HEK293T (cell line): ENCODE results near the gene UPF2.
"Not testable (repeated sequence)": the region's sequence is repeated elsewhere in the genome, so short reads cannot be mapped to it uniquely, and the experiment has no call there.

ENCODE experiments used
- CTCF ChIA-PET: fragments of 350-600 bp; formaldehyde crosslinking; extraction: SDS; loops from one replicate; lab custom pipeline; 2021; ENCODE audit warnings: antibody characterized with exemption, inconsistent platforms; lab: Yijun Ruan, JAX
- POLR2A ChIA-PET: fragments of 350-600 bp; formaldehyde crosslinking; extraction: SDS; loops from one replicate; lab custom pipeline; 2020; ENCODE audit warnings: antibody characterized with exemption, inconsistent platforms; lab: Yijun Ruan, JAX
- DNase-seq: peaks from one replicate; pipeline ENCODE4 v3.0.0; 2012; ENCODE audit warnings: mixed read lengths; ENCODE audit errors: extremely low spot score
- ARNT ChIP-seq: fragments of 450-650 bp; IDR thresholded peaks from 2 replicates; pipeline ENCODE4 v1.6.1; 2017; ENCODE audit warnings: mild to moderate bottlenecking
- BHLHE40 ChIP-seq: fragments of 450-650 bp; IDR thresholded peaks from 2 replicates; pipeline ENCODE4 v1.6.1; 2016; ENCODE audit warnings: mild to moderate bottlenecking, moderate library complexity, borderline replicate concordance
- CTBP1 ChIP-seq: fragments of 450-650 bp; IDR thresholded peaks from 2 replicates; pipeline ENCODE4 v1.6.1; 2016; ENCODE audit warnings: borderline replicate concordance
- ELF4 ChIP-seq: fragments of 450-650 bp; IDR thresholded peaks from 2 replicates; pipeline ENCODE4 v1.6.1; 2017; ENCODE audit warnings: antibody characterized with exemption
- FOXA1 ChIP-seq: fragments of 450-650 bp; IDR thresholded peaks from 2 replicates; pipeline ENCODE4 v1.6.1; 2016; ENCODE audit warnings: mild to moderate bottlenecking
- FOXK2 ChIP-seq: fragments of 450-650 bp; IDR thresholded peaks from 2 replicates; pipeline ENCODE4 v1.6.1; 2016; ENCODE audit warnings: mild to moderate bottlenecking
- FOXM1 ChIP-seq: fragments of 450-650 bp; IDR thresholded peaks from 2 replicates; pipeline ENCODE4 v1.6.1; 2017; ENCODE audit warnings: mild to moderate bottlenecking, borderline replicate concordance
- HDGF ChIP-seq: fragments of 450-650 bp; IDR thresholded peaks from 2 replicates; pipeline ENCODE4 v1.6.1; 2017; ENCODE audit warnings: antibody characterized with exemption, borderline replicate concordance
- L3MBTL2 ChIP-seq: fragments of 450-650 bp; conservative IDR thresholded peaks from 2 replicates; pipeline ENCODE4 v1.6.1; 2016; ENCODE audit warnings: mild to moderate bottlenecking
- LEF1 ChIP-seq: fragments of 450-650 bp; IDR thresholded peaks from 2 replicates; pipeline ENCODE4 v1.6.1; 2017; ENCODE audit warnings: mild to moderate bottlenecking, borderline replicate concordance
- NFRKB ChIP-seq: fragments of 450-650 bp; IDR thresholded peaks from 2 replicates; pipeline ENCODE4 v1.6.1; 2016; ENCODE audit warnings: mild to moderate bottlenecking, moderate library complexity
- SP1 ChIP-seq: fragments of 450-650 bp; IDR thresholded peaks from 2 replicates; pipeline ENCODE4 v1.6.1; 2017
- SUZ12 ChIP-seq: fragments of 450-650 bp; IDR thresholded peaks from 2 replicates; pipeline ENCODE4 v1.6.1; 2016; ENCODE audit warnings: mild to moderate bottlenecking
- TARDBP ChIP-seq: fragments of 450-650 bp; IDR thresholded peaks from 2 replicates; pipeline ENCODE4 v1.6.1; 2016
- ZNF384 ChIP-seq: fragments of 450-650 bp; IDR thresholded peaks from 2 replicates; pipeline ENCODE4 v1.6.1; 2016
- TF ChIP-seq, protein P1 (sequence below): fragments of 450-650 bp; IDR thresholded peaks from 2 replicates; pipeline ENCODE4 v1.6.1; 2016

Gene UPF2

DNA sequence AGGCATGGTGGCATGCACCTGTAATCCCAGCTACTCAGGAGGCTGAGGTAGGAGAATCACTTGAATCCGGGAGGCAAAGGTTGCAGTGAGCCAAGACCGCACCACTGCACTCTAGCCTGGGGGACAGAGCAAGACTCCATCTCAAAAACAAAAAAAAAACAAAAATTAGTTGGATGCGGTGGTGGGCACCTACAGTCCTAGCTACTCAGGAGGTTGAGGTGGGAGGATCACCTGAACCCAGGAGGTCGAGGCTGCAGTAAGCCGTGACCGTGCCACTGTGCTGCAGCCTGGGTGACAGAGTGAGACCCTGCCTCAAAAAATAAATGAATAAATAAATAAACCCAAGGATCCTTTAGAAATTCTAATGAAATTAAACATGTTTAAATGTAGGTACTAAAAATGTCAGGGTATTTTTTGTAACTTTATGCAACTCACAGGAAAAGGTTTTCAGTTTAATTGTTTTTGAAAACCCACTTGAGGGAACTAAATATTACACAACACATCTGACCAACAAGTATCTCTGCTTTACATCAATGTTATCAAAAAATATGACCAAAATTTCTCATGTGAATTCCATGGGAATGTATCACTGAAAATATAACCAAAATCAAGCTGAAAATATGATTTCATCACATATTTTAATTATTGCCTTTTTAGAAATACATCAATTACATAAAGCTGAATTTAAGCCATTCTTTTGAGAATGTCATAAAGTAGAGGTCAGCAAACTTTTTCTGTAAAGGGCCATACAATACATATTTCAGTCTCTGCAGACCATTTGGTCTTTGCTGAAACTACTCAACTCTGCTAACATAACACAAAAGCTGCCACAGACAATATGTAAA lies 23.9 kb downstream of the UPF2 start:
- ChIA-PET POLR2A (no interaction called here), CTCF (no interaction called here)
- DNase-seq, result no peak
- TF ChIP-seq ELF4, result no peak
- TF ChIP-seq L3MBTL2, result no peak
- no peak for TF ChIP-seq FOXM1
- no peak for TF ChIP-seq TARDBP
- TF ChIP-seq LEF1, result no peak
- TF ChIP-seq ARNT, result no peak
- no peak for TF ChIP-seq CTBP1
- TF ChIP-seq HDGF, result no peak
- TF ChIP-seq, protein P1, sequence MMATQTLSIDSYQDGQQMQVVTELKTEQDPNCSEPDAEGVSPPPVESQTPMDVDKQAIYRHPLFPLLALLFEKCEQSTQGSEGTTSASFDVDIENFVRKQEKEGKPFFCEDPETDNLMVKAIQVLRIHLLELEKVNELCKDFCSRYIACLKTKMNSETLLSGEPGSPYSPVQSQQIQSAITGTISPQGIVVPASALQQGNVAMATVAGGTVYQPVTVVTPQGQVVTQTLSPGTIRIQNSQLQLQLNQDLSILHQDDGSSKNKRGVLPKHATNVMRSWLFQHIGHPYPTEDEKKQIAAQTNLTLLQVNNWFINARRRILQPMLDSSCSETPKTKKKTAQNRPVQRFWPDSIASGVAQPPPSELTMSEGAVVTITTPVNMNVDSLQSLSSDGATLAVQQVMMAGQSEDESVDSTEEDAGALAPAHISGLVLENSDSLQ, result no peak
- TF ChIP-seq BHLHE40, result no peak
- no peak for TF ChIP-seq NFRKB
- no peak for TF ChIP-seq FOXA1
- TF ChIP-seq SUZ12, result no peak
- TF ChIP-seq FOXK2, result no peak
- TF ChIP-seq ZNF384, result no peak
- TF ChIP-seq SP1, result no peak

DNA sequence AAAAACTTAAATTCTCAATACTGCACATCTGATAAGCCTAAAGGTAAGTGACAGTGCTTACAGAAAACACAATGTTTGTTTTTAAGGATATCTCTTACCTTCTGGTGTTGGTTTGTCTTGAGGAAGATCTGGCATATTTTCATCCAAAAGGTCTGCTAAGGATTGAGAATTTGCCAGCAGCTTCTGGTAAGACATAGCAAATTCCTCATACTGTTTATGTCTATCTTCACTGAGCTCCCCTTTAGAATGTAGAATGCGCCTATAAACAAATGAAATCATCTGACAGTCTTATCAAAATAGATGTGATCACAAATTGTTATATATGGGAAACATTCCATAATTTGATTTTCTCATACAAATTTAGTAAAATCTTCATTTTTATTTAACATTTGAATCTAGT lies 28.7 kb downstream of the UPF2 start:
- POLR2A ChIA-PET, result no interaction called here
- no peak for DNase-seq
- CTCF ChIA-PET, result interaction anchor here (0.6 kb wide), 1 partner anchor 33 kb away, joined by 5 read pairs; no protein-coding TSS in a partner anchor
- TF ChIP-seq LEF1, result no peak
- TF ChIP-seq, protein P1, result no peak
- TF ChIP-seq ELF4, result no peak
- no peak for TF ChIP-seq FOXK2
- no peak for TF ChIP-seq SP1
- TF ChIP-seq HDGF, result no peak
- no peak for TF ChIP-seq ZNF384
- no peak for TF ChIP-seq NFRKB
- TF ChIP-seq FOXM1, result no peak
- TF ChIP-seq L3MBTL2, result no peak
- no peak for TF ChIP-seq BHLHE40
- TF ChIP-seq FOXA1, result no peak
- TF ChIP-seq ARNT, result no peak
- TF ChIP-seq SUZ12, result no peak
- TF ChIP-seq TARDBP, result no peak
- TF ChIP-seq CTBP1, result no peak

DNA sequence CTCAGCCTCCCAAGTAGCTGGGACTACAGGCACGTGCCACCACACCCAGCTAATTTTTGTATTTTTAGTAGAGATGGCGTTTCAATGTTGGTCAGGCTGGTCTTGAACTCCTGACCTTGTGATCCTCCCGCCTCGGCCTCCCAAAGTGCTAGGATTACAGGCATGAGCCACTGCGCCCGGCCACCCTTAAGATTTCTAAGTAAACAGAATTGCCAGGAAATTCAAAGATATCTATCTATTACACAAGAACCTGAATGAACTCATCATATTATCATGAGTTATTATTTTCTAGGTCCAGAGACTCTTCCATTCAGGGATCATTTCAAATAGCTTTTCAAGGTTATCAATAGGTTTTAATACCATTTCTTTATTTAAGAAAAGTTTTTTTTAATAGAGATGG lies 29.2 kb downstream of the UPF2 start:
- POLR2A ChIA-PET, DNase-seq: not testable (repeated sequence)
- CTCF ChIA-PET, result interaction anchor here (0.6 kb wide), 1 partner anchor 32 kb away, joined by 5 read pairs; no protein-coding TSS in a partner anchor

DNA sequence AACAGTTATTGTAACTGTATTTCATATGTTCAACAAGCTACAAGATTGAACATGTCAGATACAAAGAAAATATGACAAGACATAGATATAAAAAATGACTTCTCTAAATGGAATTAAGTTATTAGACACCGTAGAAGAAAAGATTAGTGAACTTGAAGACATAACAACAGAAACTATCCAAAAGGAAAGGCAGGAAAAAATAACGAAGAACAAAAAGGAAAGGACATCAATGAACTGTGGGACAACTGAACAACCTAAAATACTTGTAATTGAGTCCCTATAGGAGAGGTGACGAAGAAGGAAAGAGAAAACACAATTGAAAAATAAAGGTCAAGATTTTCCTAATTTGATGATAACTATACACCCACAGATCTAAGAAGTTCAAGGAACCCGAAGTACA lies 32.3 kb downstream of the UPF2 start:
- ChIA-PET POLR2A (no interaction called here), CTCF (interaction anchor here (1.1 kb wide), 1 partner anchor 23 kb away, joined by 3 read pairs; no protein-coding TSS in a partner anchor)
- TF ChIP-seq FOXK2, result no peak
- TF ChIP-seq SP1, result no peak
- TF ChIP-seq HDGF, result no peak
- no peak for TF ChIP-seq TARDBP
- TF ChIP-seq LEF1, result no peak
- no peak for TF ChIP-seq SUZ12
- no peak for DNase-seq

DNA sequence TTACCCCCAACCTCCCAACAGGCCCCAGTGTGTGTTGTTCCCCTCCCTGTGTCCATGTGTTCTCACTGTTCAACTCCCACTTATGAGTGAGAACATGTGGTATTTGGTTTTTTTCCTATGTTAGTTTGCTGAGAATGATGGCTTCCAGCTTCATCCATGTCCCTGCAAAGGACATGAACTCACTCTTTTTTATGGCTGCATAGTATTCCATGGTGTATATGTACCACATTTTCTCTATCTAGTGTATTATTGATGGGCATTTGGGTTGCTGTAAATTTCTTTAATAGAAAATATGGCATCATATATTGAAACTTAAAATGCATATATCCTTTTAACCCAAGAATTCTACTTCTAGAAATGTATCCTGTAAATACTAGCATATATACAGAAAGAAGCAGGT lies 33.8 kb downstream of the UPF2 start:
- DNase-seq, CTCF ChIA-PET, POLR2A ChIA-PET: not testable (repeated sequence)

DNA sequence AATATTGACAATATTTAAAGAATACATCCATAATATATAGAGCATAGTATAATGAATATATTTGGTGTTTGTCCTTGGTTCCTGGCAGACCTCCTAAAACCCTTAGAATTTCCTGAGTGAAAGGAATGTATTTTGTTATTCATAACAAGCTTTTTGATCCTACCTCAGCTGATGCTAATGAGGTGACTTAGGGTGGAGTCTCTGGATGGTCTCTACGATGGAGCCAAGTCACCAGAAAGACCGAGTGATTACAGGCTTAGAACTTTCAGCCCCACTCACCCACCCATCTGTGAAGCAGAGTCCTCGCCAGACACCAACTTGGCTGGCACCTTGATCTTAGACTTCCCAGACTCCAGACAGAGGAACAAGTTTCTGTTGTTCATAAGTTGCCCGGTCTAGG lies 35.9 kb downstream of the UPF2 start:
- DNase-seq, result no peak
- TF ChIP-seq TARDBP, result no peak
- no peak for TF ChIP-seq SP1
- no peak for TF ChIP-seq FOXK2
- no peak for TF ChIP-seq LEF1
- TF ChIP-seq, protein P1, result no peak
- TF ChIP-seq FOXA1, result no peak
- no peak for TF ChIP-seq ARNT
- TF ChIP-seq FOXM1, result no peak
- no peak for TF ChIP-seq HDGF
- no peak for TF ChIP-seq ELF4
- no peak for TF ChIP-seq NFRKB
- TF ChIP-seq BHLHE40, result no peak
- TF ChIP-seq SUZ12, result no peak
- TF ChIP-seq ZNF384, result no peak
- TF ChIP-seq L3MBTL2, result no peak
- TF ChIP-seq CTBP1, result no peak
- ChIA-PET POLR2A (no interaction called here), CTCF (interaction anchor here (0.6 kb wide), 1 partner anchor 20 kb away, joined by 3 read pairs; no protein-coding TSS in a partner anchor)
